IPS-18a (cell line): ENCODE data around the gene LAMB4.

Experiments
- H3K27ac ChIP-seq: one replicate; pipeline ENCODE4 v1.5.1; 2013; ENCODE audit warnings: low read length
- H3K27me3 ChIP-seq: one replicate; pipeline ENCODE4 v1.6.1; 2013; ENCODE audit warnings: mild to moderate bottlenecking, low read length; ENCODE audit not compliant: control insufficient read depth, insufficient read depth
- H3K36me3 ChIP-seq: one replicate; pipeline ENCODE4 v1.6.1; 2013; ENCODE audit warnings: low read depth, low read length; ENCODE audit not compliant: control insufficient read depth
- H3K4me1 ChIP-seq: one replicate; pipeline ENCODE4 v1.6.1; 2013; ENCODE audit warnings: low read depth, low read length; ENCODE audit not compliant: control insufficient read depth
- H3K4me3 ChIP-seq: one replicate; pipeline ENCODE4 v1.5.1; 2013; ENCODE audit warnings: low read length
- H3K9ac ChIP-seq: one replicate; pipeline ENCODE4 v1.6.1; 2013; ENCODE audit warnings: mild to moderate bottlenecking, low read length, moderate library complexity
- H3K9me3 ChIP-seq: one replicate; pipeline ENCODE4 v1.6.1; 2013; ENCODE audit warnings: low read depth, low read length; ENCODE audit not compliant: control insufficient read depth

The LAMB4 gene

DNA sequence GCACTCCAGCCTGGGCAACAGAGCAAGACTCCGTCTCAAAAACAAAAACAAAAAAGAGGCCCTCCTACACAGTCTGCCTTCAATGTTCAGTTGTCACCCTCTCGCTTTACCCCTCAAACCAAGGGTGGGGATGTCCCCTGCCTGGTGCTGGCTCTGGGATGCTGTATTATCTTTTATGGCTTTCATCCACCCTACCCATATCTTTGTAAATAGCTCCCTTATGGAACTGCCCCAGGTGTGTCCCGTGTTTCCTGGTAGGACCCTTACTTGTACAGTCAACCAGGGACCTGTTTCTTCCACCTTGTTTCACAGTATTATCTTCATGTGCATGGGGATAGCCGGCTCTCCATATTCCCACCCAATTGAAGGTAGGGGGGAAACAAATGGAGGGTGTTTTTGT, 111.5 kb downstream of the LAMB4 start:
- H3K4me1 ChIP-seq = no peaks in the 10 kb centered on the region
- H3K36me3 ChIP-seq = no peaks in the 10 kb centered on the region
- H3K4me3 ChIP-seq = no peak overlapping the region
- H3K9ac ChIP-seq = no peak overlapping the region
- H3K27ac ChIP-seq = no peak overlapping the region
- no peaks in the 10 kb centered on the region for H3K9me3 ChIP-seq
- no peaks in the 10 kb centered on the region for H3K27me3 ChIP-seq

DNA sequence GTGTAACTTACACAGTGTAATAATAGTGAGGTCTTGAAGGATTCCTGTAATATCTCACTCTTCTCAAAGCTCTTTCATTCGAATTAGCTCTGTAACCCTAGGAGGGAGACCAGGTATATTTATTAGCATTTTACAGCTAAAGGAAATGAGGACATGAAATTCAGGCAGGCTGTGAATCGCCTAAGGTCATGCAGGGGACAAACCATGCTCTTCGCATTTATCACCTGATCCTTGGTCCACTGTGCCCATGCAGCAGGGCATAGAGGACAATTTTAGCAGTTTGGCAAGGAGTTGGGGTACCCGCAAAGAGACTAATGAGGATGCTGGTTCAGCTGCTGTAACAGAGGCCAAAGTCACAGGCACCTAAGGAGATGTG, 112.4 kb downstream of the LAMB4 start:
- Histone ChIP-seq H3K9me3 (no peaks in the 10 kb centered on the region), H3K27me3 (no peaks in the 10 kb centered on the region), H3K9ac (no peak overlapping the region), H3K4me3 (no peak overlapping the region), H3K36me3 (no peaks in the 10 kb centered on the region), H3K27ac (no peak overlapping the region), H3K4me1 (no peaks in the 10 kb centered on the region)

DNA sequence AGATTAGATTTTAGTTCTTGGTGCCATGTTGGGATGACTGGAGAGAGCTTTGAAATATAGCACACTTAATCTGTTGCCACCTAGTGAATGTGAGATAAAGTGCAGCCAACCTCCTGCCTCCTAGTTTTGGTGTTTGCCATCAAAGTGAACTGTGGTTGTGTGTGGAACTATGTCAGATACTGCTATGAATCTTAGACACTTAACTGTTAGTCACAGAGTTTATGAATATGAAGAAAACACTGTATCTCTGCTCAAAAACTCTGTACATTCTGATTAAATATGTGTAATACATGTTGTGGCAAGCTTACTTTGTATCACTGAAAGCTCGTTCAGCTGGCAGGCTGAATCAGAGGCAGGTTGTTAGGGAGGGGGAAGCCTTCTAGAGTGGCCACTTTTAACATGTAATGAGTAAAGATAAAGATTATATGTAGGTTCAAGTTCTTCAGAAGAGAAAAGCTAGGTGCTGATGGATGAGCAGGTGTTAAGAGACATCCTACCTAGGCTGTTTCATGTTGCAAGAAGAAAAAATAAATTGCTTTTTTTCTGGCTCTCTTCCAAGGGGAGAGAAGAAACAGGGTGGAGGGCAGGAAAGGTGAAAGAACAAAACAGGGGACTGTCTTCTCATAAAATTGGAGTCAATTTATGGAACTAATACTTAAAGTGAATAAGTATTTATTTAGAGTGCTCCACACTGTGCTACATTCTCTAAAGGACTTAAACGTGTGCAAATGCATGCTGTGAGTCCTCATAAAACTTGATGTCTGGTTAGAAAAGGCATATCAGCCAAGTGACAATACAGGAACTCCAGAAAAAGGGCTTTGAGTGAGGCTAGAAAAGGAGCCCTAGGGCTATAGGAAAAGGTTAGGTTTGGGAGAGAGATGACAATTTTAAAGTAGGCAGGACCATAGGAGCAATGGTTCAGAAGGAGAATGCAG, 113.1 kb downstream of the LAMB4 start:
- Histone ChIP-seq H3K27ac (no peak overlapping the region), H3K4me1 (no peaks in the 10 kb centered on the region), H3K9ac (no peak overlapping the region), H3K9me3 (no peaks in the 10 kb centered on the region), H3K4me3 (no peak overlapping the region), H3K27me3 (no peaks in the 10 kb centered on the region), H3K36me3 (no peaks in the 10 kb centered on the region)

DNA sequence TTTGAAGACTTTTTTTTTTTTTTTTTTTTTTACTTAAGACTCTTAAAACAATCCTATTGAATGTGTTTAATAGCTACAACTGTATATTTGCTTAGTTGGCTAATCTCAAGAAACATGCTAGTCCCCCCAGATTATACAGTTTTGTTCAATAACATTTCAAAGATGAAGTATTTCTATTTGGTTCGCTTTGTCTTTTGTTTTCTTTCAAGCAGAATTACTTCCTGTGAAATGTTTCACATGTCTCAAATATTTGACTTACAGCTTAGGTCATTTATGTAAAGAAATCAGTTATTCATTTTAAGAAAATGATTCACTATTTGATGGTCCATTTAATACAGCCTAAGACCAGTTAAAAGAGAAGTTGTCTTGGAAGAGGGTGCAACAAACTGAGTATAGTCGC, 114.4 kb downstream of the LAMB4 start:
- no peak overlapping the region for H3K4me3 ChIP-seq
- H3K4me1 ChIP-seq = no peaks in the 10 kb centered on the region
- no peaks in the 10 kb centered on the region for H3K36me3 ChIP-seq
- H3K27me3 ChIP-seq = no peaks in the 10 kb centered on the region
- H3K9ac ChIP-seq = no peak overlapping the region
- no peak overlapping the region for H3K27ac ChIP-seq
- H3K9me3 ChIP-seq = no peaks in the 10 kb centered on the region

DNA sequence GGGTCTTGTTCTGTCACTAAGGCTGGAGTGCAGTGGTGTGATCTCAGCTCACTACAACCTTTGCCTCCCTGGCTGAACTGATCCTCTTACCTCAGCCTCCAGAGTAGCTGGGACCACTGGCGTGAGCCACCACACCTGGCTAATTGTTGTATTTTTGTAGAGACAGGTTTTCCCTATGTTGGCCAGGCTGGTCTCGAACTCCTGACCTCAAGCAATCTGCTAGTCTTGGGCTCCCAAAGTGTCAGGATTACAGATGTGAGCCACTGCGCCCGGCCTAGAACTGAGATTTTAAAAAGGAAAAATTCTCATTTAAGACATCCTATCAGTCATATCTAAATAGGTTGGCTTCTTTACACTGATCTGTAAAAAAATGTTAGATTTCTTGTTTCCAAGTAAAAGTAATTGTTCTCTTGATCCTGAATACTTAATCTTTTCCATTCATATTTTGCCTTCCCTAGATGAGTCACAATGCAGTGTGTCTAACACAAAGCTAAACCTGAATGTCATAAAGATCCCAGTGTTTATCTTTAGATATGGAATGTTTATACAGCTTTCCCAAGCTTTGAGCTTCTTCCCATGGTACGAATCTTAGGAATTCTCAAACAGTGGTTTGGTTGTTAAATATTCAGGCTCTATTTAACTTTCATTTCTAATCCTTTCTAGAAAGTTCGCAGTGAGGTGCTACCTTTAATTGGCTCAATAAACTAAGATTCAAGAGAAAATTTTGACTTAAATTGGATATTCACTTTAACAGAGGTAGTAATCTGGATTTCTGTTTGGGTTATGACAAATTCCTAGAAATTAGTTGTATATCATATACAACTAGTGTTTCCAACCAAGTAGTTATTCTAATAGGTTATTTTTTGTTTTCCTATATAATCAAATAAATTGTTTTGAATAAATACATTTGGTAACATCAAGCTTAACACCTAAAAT, 115.1 kb downstream of the LAMB4 start:
- Histone ChIP-seq H3K4me3 (no peak overlapping the region), H3K27ac (no peak overlapping the region), H3K36me3 (no peaks in the 10 kb centered on the region), H3K27me3 (no peaks in the 10 kb centered on the region), H3K9me3 (no peaks in the 10 kb centered on the region), H3K4me1 (no peaks in the 10 kb centered on the region), H3K9ac (no peak overlapping the region)

DNA sequence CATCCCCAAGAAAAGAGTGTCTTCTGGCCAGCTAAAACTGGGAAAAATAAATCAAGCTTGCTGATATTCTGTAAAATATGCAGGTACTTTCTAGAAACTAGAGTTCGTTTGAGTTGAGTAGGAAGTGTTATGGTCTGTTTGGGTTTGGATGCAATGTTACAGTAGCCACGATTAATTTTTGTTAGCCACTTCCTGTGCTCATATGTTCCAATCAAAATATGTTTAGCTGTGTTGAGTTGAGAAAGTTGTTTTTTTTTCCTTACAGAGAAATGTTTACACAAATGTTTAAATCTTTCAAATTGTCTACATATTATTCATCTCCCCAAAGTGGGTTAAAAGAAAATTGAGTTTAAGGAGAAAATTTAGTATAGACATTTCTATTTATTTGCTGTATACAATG, 115.9 kb downstream of the LAMB4 start:
- Histone ChIP-seq H3K4me1 (no peaks in the 10 kb centered on the region), H3K27me3 (no peaks in the 10 kb centered on the region), H3K27ac (no peak overlapping the region), H3K4me3 (no peak overlapping the region), H3K36me3 (no peaks in the 10 kb centered on the region), H3K9ac (no peak overlapping the region), H3K9me3 (no peaks in the 10 kb centered on the region)

DNA sequence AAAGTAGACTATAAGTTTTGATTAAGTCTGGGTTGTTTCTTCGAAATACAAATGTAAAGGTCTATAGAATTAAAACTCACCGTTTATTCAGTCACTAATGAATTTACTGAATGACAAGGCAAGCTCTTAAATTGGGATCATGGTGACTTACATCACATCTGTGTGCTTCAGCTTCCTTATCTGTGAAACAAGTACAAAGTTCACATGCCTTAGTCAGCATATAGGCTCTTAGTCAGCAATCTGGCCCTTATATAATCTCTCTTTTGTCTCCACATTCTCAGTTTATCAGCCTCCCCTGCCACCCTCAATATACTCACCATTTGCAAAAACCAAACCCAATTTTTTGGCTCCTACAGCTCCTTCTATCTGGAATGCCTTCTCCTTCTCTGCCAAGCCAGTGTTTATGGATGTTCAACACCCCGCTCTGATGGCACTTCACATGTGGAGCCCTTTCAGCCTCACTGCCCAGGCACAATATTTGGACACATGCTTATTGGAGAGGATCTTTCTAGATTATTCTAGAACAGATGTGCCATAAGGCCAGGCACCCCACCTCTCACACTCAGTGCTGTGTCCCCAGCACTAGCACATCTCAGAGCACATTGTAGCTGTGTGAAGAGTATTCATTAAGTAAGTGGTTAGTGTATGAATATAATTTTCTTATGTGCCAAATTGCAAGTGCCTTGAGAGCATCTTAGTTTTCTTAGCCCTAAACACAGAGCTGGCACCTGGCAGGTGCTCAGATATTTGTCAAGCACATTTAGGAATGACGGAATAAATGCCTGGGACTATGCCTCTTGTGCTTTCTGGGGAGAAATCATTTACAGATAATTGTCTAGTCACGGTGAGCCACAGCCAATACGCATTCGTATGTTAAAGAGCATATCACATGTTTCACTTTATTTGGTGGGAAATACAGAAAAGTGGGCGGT, 117.4 kb downstream of the LAMB4 start:
- H3K27me3 ChIP-seq = peaks cover 3% of the 10 kb centered on the region
- H3K36me3 ChIP-seq = no peaks in the 10 kb centered on the region
- H3K9me3 ChIP-seq = no peaks in the 10 kb centered on the region
- H3K4me3 ChIP-seq = no peak overlapping the region
- H3K9ac ChIP-seq = no peak overlapping the region
- no peaks in the 10 kb centered on the region for H3K4me1 ChIP-seq
- H3K27ac ChIP-seq = no peak overlapping the region

DNA sequence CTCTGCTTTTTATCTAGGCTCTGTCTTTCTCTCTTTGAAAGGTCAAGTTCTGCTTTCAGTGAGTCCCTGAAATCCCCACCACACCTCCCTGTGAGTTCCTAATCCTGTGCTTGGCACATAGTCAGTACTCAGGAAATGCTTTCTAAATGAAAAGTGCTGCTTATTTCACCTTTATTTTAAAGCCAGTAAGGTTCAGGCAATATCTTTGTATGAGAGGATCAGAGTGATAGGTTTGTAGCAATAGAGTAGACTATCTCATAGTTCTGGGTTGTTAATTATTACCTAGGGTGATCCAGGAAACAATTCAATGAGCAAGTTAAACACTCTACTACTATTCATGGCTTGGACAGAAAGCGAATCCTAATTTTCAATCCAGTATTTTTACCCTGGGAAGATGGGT, 119.8 kb downstream of the LAMB4 start:
- Histone ChIP-seq H3K36me3 (no peaks in the 10 kb centered on the region), H3K4me3 (no peak overlapping the region), H3K4me1 (no peaks in the 10 kb centered on the region), H3K27me3 (peaks cover 27% of the 10 kb centered on the region), H3K9ac (no peak overlapping the region), H3K27ac (no peak overlapping the region), H3K9me3 (no peaks in the 10 kb centered on the region)

DNA sequence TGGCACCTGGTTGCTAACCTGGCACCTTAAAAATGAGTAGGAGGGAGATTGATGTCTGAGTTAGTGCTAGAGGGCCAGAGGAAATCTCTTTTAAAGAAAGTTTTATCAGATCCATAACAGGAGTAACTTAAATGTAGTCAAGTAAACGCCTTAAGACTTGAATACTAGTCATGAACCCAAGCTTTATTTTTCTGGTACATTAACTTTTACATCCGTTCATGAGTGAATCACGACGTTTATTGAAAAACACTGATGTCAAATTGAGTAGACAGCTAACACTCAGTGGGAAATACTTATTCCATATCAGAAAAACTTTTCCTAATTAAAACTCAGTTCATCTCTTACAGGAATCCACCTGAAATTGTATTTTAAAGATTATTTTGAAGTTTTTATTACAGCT, 120.3 kb downstream of the LAMB4 start:
- no peaks in the 10 kb centered on the region for H3K36me3 ChIP-seq
- no peak overlapping the region for H3K27ac ChIP-seq
- H3K9ac ChIP-seq = no peak overlapping the region
- H3K4me1 ChIP-seq = peaks cover under 1% of the 10 kb centered on the region
- H3K4me3 ChIP-seq = no peak overlapping the region
- peaks cover 32% of the 10 kb centered on the region for H3K27me3 ChIP-seq
- no peaks in the 10 kb centered on the region for H3K9me3 ChIP-seq

DNA sequence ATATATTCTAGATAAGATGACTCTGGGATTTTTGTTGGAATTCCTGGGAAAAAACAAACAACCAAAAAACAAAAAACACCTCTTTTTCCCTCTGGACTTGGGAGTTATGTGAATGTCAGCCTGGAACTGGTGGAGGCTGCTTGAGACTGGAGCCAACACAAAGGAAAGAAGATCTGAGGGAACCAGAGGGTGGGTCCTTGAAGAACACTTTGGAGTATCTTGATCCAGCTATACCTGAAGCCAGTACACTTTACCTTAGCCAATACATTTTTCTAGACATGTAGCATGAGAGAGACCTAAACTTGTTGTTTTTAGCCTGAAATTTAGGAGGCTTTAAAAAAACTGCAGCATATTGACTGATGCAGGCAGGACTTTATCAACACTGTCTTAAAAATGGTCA, 121.3 kb downstream of the LAMB4 start:
- Histone ChIP-seq H3K27ac (no peak overlapping the region), H3K4me1 (peaks cover 8% of the 10 kb centered on the region), H3K27me3 (peaks cover 43% of the 10 kb centered on the region), H3K4me3 (no peak overlapping the region), H3K9ac (no peak overlapping the region), H3K9me3 (no peaks in the 10 kb centered on the region), H3K36me3 (no peaks in the 10 kb centered on the region)

DNA sequence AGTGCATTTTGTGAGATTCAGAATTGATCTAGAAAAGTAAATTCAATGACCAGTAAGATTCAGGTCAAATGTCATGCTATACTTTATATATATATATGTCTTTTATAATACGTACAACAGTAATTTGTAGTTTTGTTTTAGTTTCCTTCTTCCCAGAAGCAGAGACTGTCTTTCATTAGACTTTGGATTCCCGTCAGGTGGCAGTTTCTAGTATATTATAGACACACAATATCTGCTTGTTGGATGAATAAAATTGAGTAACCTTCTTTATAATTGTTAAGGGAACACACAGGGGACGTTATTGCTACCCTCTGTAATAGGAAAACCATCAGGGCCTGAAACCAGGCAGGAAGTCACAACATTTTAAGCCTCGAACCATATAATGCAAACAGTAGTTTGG, 121.9 kb downstream of the LAMB4 start:
- Histone ChIP-seq H3K4me1 (peaks cover 8% of the 10 kb centered on the region), H3K27ac (no peak overlapping the region), H3K4me3 (no peak overlapping the region), H3K27me3 (peaks cover 48% of the 10 kb centered on the region), H3K36me3 (no peaks in the 10 kb centered on the region), H3K9ac (no peak overlapping the region), H3K9me3 (no peaks in the 10 kb centered on the region)
